GM19438 (cell line): Measurements from ENCODE around the gene MIOS.
"Not testable (repeated sequence)": the region's sequence is repeated elsewhere in the genome, so short reads cannot be mapped to it uniquely, and the experiment has no call there.

Experiments
- ATAC-seq: cut with Tn5 transposase; IDR thresholded peaks from one replicate; pipeline ENCODE4 v1.9.1; 2021; ENCODE audit warnings: low read depth; ENCODE audit not compliant: unreplicated experiment

MIOS gene

GRCh38 chr7:7554021-7554432 is 12.7 kb upstream of the MIOS start:
- ATAC-seq, result no peak

GRCh38 chr7:7554649-7555575 is 11.8 kb upstream of the MIOS start:
- ATAC-seq, result no peak

- ATAC-seq, result no peak
Observed at GRCh38 chr7:7556852-7557251, 9.8 kb upstream of the MIOS start.

GRCh38 chr7:7557252-7557651 is 9.4 kb upstream of the MIOS start:
- ATAC-seq, result no peak

GRCh38 chr7:7561591-7561990 is 5.1 kb upstream of the MIOS start:
- ATAC-seq, result not testable (repeated sequence)

GRCh38 chr7:7562736-7563135 is 3.9 kb upstream of the MIOS start:
- no peak for ATAC-seq

GRCh38 chr7:7563269-7563668 is 3.4 kb upstream of the MIOS start:
- no peak for ATAC-seq

- ATAC-seq, result no peak
Observed at GRCh38 chr7:7563813-7564212, 2.9 kb upstream of the MIOS start.

- ATAC-seq, result no peak
Observed at GRCh38 chr7:7564323-7564780, 2.3 kb upstream of the MIOS start.

- no peak for ATAC-seq
Observed at GRCh38 chr7:7565018-7565680, 1.5 kb upstream of the MIOS start.

- ATAC-seq, result peak; percentile 28
Observed at GRCh38 chr7:7565746-7566650, 686 bp upstream of the MIOS start.

- no peak for ATAC-seq
Observed at GRCh38 chr7:7567898-7568531, 1.3 kb downstream of the MIOS start.

- no peak for ATAC-seq
Observed at GRCh38 chr7:7568553-7568952, 1.9 kb downstream of the MIOS start.

- ATAC-seq, result peak; percentile 40
Observed at GRCh38 chr7:7569081-7569527, 2.4 kb downstream of the MIOS start.

GRCh38 chr7:7569615-7570014 is 2.9 kb downstream of the MIOS start:
- no peak for ATAC-seq

GRCh38 chr7:7570584-7570983 is 3.9 kb downstream of the MIOS start:
- ATAC-seq, result no peak

GRCh38 chr7:7573701-7574100 is 7.0 kb downstream of the MIOS start:
- no peak for ATAC-seq

- no peak for ATAC-seq
Observed at GRCh38 chr7:7576344-7576743, 9.7 kb downstream of the MIOS start.

GRCh38 chr7:7577888-7578287 is 11.2 kb downstream of the MIOS start:
- no peak for ATAC-seq

- no peak for ATAC-seq
Observed at GRCh38 chr7:7579638-7580037, 13.0 kb downstream of the MIOS start.
